Trophoblast cell (in vitro differentiated cells and primary cell): ENCODE results near the gene LASP1.

ENCODE experiments used
- DNase-seq, 2 donors: peaks; one replicate each; pipeline ENCODE4 v3.0.0-alpha.2; 2016
- H2AFZ ChIP-seq: 2 replicates; pipeline ENCODE4 v1.6.1; 2013; ENCODE audit warnings: low read length, moderate library complexity, mild to moderate bottlenecking; ENCODE audit not compliant: insufficient read depth, poor library complexity
- H2AK5ac ChIP-seq: 2 replicates; pipeline ENCODE4 v1.6.1; 2013; ENCODE audit warnings: mild to moderate bottlenecking, low read length
- H2BK120ac ChIP-seq: 2 replicates; pipeline ENCODE4 v1.6.1; 2013; ENCODE audit warnings: low read length, mild to moderate bottlenecking, moderate library complexity; ENCODE audit not compliant: insufficient read depth, poor library complexity
- H2BK12ac ChIP-seq: 2 replicates; pipeline ENCODE4 v1.6.1; 2013; ENCODE audit warnings: mild to moderate bottlenecking, low read length, moderate library complexity
- H2BK5ac ChIP-seq: 2 replicates; pipeline ENCODE4 v1.6.1; 2013; ENCODE audit warnings: low read length, low read depth, moderate library complexity, mild to moderate bottlenecking; ENCODE audit not compliant: poor library complexity
- H3K14ac ChIP-seq: 2 replicates; pipeline ENCODE4 v1.6.1; 2013; ENCODE audit warnings: mild to moderate bottlenecking, low read length
- H3K18ac ChIP-seq: 2 replicates; pipeline ENCODE4 v1.6.1; 2013; ENCODE audit warnings: mild to moderate bottlenecking, low read length
- H3K23ac ChIP-seq: 2 replicates; pipeline ENCODE4 v1.6.1; 2013; ENCODE audit warnings: low read length
- H3K27ac ChIP-seq: 2 replicates; pipeline ENCODE4 v1.5.1; 2013; ENCODE audit warnings: low read depth, mild to moderate bottlenecking, inconsistent platforms, low read length, moderate library complexity
- H3K27me3 ChIP-seq: 2 replicates; pipeline ENCODE4 v1.6.1; 2013; ENCODE audit warnings: inconsistent platforms, mild to moderate bottlenecking, low read length, moderate library complexity; ENCODE audit not compliant: insufficient read depth
- H3K36me3 ChIP-seq, 2 experiments: 1 replicate in 1 of 2; 2 replicates in 1 of 2; pipeline ENCODE4 v1.6.1; 2013; ENCODE audit warnings: low read length in 2 of 2, mild to moderate bottlenecking in 2 of 2, moderate library complexity in 1 of 2; ENCODE audit not compliant: insufficient read depth in 2 of 2, control insufficient read depth in 1 of 2
- H3K4ac ChIP-seq: 2 replicates; pipeline ENCODE4 v1.6.1; 2013; ENCODE audit warnings: low read depth, mild to moderate bottlenecking, low read length, moderate library complexity
- H3K4me1 ChIP-seq, 2 experiments: 1 replicate in 1 of 2; 2 replicates in 1 of 2; pipeline ENCODE4 v1.6.1; 2013; ENCODE audit warnings: low read length in 2 of 2, mild to moderate bottlenecking in 2 of 2, moderate library complexity in 1 of 2; ENCODE audit not compliant: insufficient read depth in 2 of 2, control insufficient read depth in 1 of 2
- H3K4me2 ChIP-seq: 2 replicates; pipeline ENCODE4 v1.6.1; 2013; ENCODE audit warnings: inconsistent platforms, mild to moderate bottlenecking, low read length, moderate library complexity
- H3K4me3 ChIP-seq: 2 replicates; pipeline ENCODE4 v1.5.1; 2013; ENCODE audit warnings: mild to moderate bottlenecking, low read depth, low read length, inconsistent platforms
- H3K79me1 ChIP-seq: one replicate; pipeline ENCODE4 v1.6.1; 2013; ENCODE audit warnings: low read length
- H3K79me2 ChIP-seq: 2 replicates; pipeline ENCODE4 v1.6.1; 2013; ENCODE audit warnings: low read length, mild to moderate bottlenecking; ENCODE audit not compliant: control insufficient read depth, insufficient read depth, poor library complexity
- H3K9ac ChIP-seq: 2 replicates; pipeline ENCODE4 v1.6.1; 2013; ENCODE audit warnings: mild to moderate bottlenecking, low read length
- H3K9me3 ChIP-seq: 2 replicates; pipeline ENCODE4 v1.6.1; 2013; ENCODE audit warnings: low read depth, mild to moderate bottlenecking, control low read depth, inconsistent platforms, low read length; ENCODE audit not compliant: insufficient read depth
- H4K12ac ChIP-seq: 2 replicates; pipeline ENCODE4 v1.6.1; 2013; ENCODE audit warnings: low read depth, mild to moderate bottlenecking, low read length, moderate library complexity
- H4K8ac ChIP-seq: 2 replicates; pipeline ENCODE4 v1.6.1; 2013; ENCODE audit warnings: low read depth, mild to moderate bottlenecking, low read length, moderate library complexity
- H4K91ac ChIP-seq: one replicate; pipeline ENCODE4 v1.6.1; 2013; ENCODE audit warnings: low read depth, mild to moderate bottlenecking, low read length, moderate library complexity
- WGBS: extraction: QIAGEN DNeasy Blood & Tissue Kit; methylation state at CpG from one replicate; pipeline ENCODE4 v1.1.7; 2013; ENCODE audit warnings: missing lambda C conversion rate; ENCODE audit not compliant: insufficient read length, insufficient coverage; ENCODE audit errors: extremely low coverage; 5-methylcytosine and 5-hydroxymethylcytosine counted together

The LASP1 gene

GRCh38 chr17:38894276-38894675, 24.4 kb downstream of the LASP1 start:
- no peak overlapping the region for H3K9ac ChIP-seq
- H3K4ac ChIP-seq, result no peak overlapping the region
- no CpG with 5 or more reads among the region's 7 CpGs for WGBS
- no peak overlapping the region for H3K27ac ChIP-seq
- no peak overlapping the region for H2BK12ac ChIP-seq
- no peak overlapping the region for H2AK5ac ChIP-seq
- peaks cover 2% of the 10 kb centered on the region for H3K9me3 ChIP-seq
- no peak overlapping the region for H2BK5ac ChIP-seq
- H3K4me3 ChIP-seq, result no peak overlapping the region
- peaks cover 3 to 7% of the 10 kb centered on the region in 2 experiments for H3K4me1 ChIP-seq
- H4K91ac ChIP-seq, result no peak overlapping the region
- H2BK120ac ChIP-seq, result no peak overlapping the region
- no peak overlapping the region for H3K4me2 ChIP-seq
- no peak overlapping the region for H4K12ac ChIP-seq
- peak in 1 of 2 donors; percentile 70 for DNase-seq
- H2AFZ ChIP-seq, result peak overlapping the region; percentile 24
- H3K18ac ChIP-seq, result no peak overlapping the region
- peaks cover 80 to 90% of the 10 kb centered on the region in 2 experiments for H3K36me3 ChIP-seq
- no peaks in the 10 kb centered on the region for H3K27me3 ChIP-seq
- no peaks in the 10 kb centered on the region for H3K79me1 ChIP-seq
- no peak overlapping the region for H3K23ac ChIP-seq
- no peak overlapping the region for H3K14ac ChIP-seq
- H4K8ac ChIP-seq, result no peak overlapping the region
- no peaks in the 10 kb centered on the region for H3K79me2 ChIP-seq

GRCh38 chr17:38896346-38896954, 26.6 kb downstream of the LASP1 start:
- H3K4me2 ChIP-seq, result no peak overlapping the region
- no peak overlapping the region for H3K23ac ChIP-seq
- no peak overlapping the region for H2BK12ac ChIP-seq
- no peak overlapping the region for H2AK5ac ChIP-seq
- H3K79me2 ChIP-seq, result no peaks in the 10 kb centered on the region
- no peak overlapping the region for H3K27ac ChIP-seq
- no peak overlapping the region for H4K91ac ChIP-seq
- H3K18ac ChIP-seq, result peak overlapping the region; percentile 34
- H3K36me3 ChIP-seq, result peaks cover 66 to 78% of the 10 kb centered on the region in 2 experiments
- H2BK120ac ChIP-seq, result no peak overlapping the region
- no peak overlapping the region for H3K4ac ChIP-seq
- H3K27me3 ChIP-seq, result no peaks in the 10 kb centered on the region
- no peaks in the 10 kb centered on the region for H3K9me3 ChIP-seq
- H2BK5ac ChIP-seq, result no peak overlapping the region
- H3K79me1 ChIP-seq, result no peaks in the 10 kb centered on the region
- H2AFZ ChIP-seq, result no peak overlapping the region
- WGBS, result no CpG with 5 or more reads among the region's 13 CpGs
- no peak overlapping the region for H4K8ac ChIP-seq
- peaks cover 13 to 15% of the 10 kb centered on the region in 2 experiments for H3K4me1 ChIP-seq
- H3K9ac ChIP-seq, result no peak overlapping the region
- H3K4me3 ChIP-seq, result no peak overlapping the region
- no peak overlapping the region for H3K14ac ChIP-seq
- no peak overlapping the region for H4K12ac ChIP-seq
- no peak for DNase-seq

DNA sequence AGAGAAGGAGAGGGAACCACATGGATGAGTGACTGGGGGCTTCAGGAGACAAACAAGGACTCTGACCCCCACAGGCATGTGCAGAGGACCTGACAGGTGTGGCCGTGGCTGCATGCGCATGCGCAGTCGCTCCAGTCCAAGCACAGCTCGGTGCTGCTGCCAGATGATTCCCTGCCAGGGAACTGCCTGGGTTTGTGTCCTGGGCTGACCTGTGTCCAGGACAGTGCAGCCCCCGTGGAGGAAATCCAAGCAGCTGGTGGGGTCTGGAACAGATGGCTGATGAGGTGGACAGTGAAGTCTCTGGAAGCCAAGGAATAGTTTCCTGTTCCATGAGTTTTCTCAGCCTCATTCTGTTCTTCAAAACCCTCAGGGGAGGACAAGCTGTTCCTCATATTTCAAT, 27.3 kb downstream of the LASP1 start:
- WGBS, result no CpG with 5 or more reads among the region's 6 CpGs
- Histone ChIP-seq H3K9ac (no peak overlapping the region), H3K79me2 (no peaks in the 10 kb centered on the region), H2BK120ac (no peak overlapping the region), H3K27ac (no peak overlapping the region), H3K27me3 (no peaks in the 10 kb centered on the region), H3K36me3 (peaks cover 62 to 72% of the 10 kb centered on the region in 2 experiments), H3K4ac (no peak overlapping the region), H2BK12ac (no peak overlapping the region), H4K8ac (no peak overlapping the region), H3K14ac (no peak overlapping the region), H3K4me1 (peaks cover 14 to 16% of the 10 kb centered on the region in 2 experiments), H2AFZ (no peak overlapping the region), H3K4me3 (no peak overlapping the region), H4K12ac (no peak overlapping the region), H3K4me2 (no peak overlapping the region), H2BK5ac (no peak overlapping the region), H3K18ac (no peak overlapping the region), H3K23ac (no peak overlapping the region), H3K9me3 (no peaks in the 10 kb centered on the region), H4K91ac (no peak overlapping the region), H3K79me1 (no peaks in the 10 kb centered on the region), H2AK5ac (no peak overlapping the region)
- DNase-seq, result no peak

- no peak overlapping the region for H3K9ac ChIP-seq
- H4K91ac ChIP-seq, result no peak overlapping the region
- no peak overlapping the region for H3K4ac ChIP-seq
- H4K8ac ChIP-seq, result no peak overlapping the region
- H3K9me3 ChIP-seq, result no peaks in the 10 kb centered on the region
- H3K18ac ChIP-seq, result no peak overlapping the region
- H2BK12ac ChIP-seq, result no peak overlapping the region
- H2BK5ac ChIP-seq, result no peak overlapping the region
- no peak overlapping the region for H3K4me2 ChIP-seq
- H2AFZ ChIP-seq, result no peak overlapping the region
- H3K14ac ChIP-seq, result no peak overlapping the region
- no peaks in the 10 kb centered on the region for H3K27me3 ChIP-seq
- no peaks in the 10 kb centered on the region for H3K79me2 ChIP-seq
- no CpG with 5 or more reads among the region's 12 CpGs for WGBS
- H3K23ac ChIP-seq, result no peak overlapping the region
- no peak overlapping the region for H3K27ac ChIP-seq
- no peak overlapping the region for H4K12ac ChIP-seq
- no peaks in the 10 kb centered on the region for H3K79me1 ChIP-seq
- H3K4me1 ChIP-seq, result peaks cover 14 to 16% of the 10 kb centered on the region in 2 experiments
- no peak overlapping the region for H3K4me3 ChIP-seq
- no peak overlapping the region for H2AK5ac ChIP-seq
- H2BK120ac ChIP-seq, result no peak overlapping the region
- no peak for DNase-seq
- H3K36me3 ChIP-seq, result peaks cover 58 to 66% of the 10 kb centered on the region in 2 experiments
Observed at GRCh38 chr17:38897671-38898290, 27.9 kb downstream of the LASP1 start.
